ENCODE data around the gene ERC2.

The ERC2 gene

GRCh38 chr3:56001537-56001936 lies 466.7 kb downstream of the ERC2 start:
- no peak for DNase-seq (ENCODE audit: low read depth, low spot score)

DNA sequence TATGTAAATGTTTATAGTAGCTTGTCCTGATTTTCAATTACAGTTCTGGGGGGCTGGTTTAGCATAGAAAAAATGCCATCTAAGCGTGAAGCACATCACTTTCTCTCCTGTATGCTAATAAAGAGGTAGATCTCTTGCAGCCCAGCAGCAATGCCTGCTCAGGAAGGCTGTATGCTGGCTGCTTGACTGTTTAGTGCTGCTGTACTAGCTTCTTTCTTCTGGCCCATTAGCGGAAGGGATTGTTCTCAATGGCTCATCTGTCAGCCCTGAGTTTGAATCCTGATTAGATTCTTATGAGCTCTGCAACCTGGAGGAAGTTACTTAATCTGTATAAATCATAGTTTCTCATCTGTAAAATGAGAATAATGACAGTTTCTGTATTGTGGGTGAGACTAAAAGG lies 478.9 kb downstream of the ERC2 start:
- no peak for DNase-seq (ENCODE audit: low read depth, low spot score)

GRCh38 chr3:55988905-55989304 lies 479.4 kb downstream of the ERC2 start:
- DNase-seq (ENCODE audit: low read depth, low spot score), result no peak

DNA sequence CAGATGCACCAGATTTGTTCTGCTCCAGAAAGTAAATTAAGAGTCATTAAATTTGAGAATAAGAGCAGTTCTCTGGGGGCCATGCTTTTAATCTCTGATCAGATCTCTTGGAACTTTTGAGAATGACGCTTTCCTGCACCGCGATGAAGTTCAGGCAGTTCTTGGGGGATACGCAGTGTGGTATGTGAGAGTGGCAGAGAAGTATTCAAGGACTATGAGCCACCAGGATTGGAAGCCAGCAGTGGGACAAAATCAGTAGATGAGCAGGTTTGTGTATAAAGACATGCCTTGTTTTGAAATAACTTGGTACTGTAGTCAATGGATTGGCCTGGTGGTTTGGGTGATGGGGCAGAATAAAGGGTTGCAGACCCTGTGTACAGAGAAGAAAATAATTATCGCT lies 483.6 kb downstream of the ERC2 start:
- DNase-seq (ENCODE audit: low read depth, low spot score), result no peak

- no peak for DNase-seq (ENCODE audit: low read depth, low spot score)
Observed at GRCh38 chr3:55978953-55979352, 489.3 kb downstream of the ERC2 start.

GRCh38 chr3:55974421-55975165 lies 493.7 kb downstream of the ERC2 start:
- no peak for DNase-seq (ENCODE audit: low read depth, low spot score)

DNA sequence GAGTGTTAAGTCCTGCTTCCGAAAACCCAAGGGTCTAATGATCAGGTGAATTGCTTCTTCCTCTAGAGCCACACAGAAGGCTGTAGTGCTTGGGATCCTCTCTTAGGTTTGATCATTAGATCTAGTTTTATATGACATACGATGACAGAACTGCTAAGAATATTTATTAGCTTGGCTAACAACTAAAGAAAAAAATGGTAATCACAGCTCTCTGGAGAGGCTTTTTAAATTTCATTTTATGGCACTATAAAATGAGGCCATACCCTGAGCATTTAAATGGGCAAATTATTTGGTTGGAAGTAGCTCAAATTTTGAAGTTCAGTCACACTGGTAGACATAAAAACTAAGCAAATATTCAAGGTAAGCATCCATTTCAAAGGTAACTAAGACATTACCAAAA lies 498.6 kb downstream of the ERC2 start:
- no peak for DNase-seq (ENCODE audit: low read depth, low spot score)

DNA sequence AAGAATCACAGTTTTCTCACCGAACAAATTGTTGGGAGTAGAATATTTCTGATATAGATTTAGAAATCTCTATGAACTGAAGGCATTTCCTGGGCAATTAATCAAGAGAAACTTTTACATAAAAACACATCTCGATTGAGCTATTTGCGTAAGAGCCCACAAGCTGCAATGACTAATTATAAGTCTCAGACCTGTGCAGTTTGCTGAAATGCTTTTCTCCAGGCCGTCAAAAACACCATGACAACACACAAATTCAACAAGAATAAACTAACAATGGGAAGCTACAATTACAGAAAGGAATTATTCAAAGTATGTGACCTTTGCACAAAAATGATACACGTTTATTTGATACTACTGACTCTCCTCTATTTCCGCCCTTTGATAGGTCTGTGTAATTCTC lies 499.9 kb downstream of the ERC2 start:
- no peak for DNase-seq (ENCODE audit: low read depth, low spot score)

DNA sequence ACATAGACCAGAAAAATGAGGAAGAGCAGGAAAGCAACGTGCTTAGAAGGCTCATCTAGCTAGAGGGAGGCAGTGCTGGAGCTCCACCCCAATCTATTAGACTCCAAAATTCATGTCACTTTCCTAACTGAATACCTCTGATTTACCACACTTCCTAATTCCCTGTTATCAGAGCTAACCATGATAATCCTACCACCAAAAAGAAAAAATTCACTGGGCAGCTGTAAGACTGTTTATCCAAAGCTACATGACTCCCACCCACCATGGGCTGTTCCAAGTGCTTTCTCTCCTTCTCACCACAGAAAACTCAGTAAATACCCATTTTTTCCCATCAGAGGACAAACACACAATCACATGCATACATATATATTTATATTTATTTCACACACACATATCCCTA lies 501.7 kb downstream of the ERC2 start:
- no peak for DNase-seq (ENCODE audit: low read depth, low spot score)

GRCh38 chr3:55965776-55966175 lies 502.5 kb downstream of the ERC2 start:
- no peak for DNase-seq (ENCODE audit: low read depth, low spot score)

- DNase-seq (ENCODE audit: low read depth, low spot score), result no peak
Observed at GRCh38 chr3:55964491-55964985, 503.7 kb downstream of the ERC2 start.

- DNase-seq (ENCODE audit: low read depth, low spot score), result no peak
Observed at GRCh38 chr3:55963601-55964000, 504.7 kb downstream of the ERC2 start.

DNA sequence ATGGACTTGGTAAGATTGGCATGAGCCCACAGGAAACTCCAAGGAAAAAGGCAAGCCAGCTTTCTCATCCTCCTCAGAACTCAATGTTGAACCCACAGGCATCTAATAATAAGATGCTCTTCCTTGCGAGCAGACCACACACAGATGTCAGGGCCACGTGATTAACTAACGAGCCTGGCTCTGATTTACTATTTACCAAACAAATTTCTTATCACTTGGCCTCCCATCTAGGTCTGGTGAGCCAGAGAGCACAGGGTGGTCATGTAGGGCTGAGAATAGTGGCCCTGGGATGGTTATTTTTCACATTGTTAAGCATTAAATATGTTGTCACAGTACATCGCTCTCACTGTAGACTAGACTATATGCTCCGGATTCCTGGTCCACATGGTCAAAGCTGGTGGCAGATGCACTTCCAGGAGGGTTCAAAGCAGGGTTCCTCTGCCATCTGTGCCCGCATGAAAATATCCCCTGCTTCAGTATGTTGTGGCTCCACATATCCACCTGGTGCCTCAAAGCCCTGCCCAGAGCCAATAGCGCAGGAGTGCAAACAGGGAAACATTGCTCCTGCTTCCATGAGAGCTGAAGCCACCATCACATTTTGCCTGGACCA lies 508.7 kb downstream of the ERC2 start:
- no peak for DNase-seq (ENCODE audit: low read depth, low spot score)

GRCh38 chr3:55958605-55959004 lies 509.7 kb downstream of the ERC2 start:
- no peak for DNase-seq (ENCODE audit: low read depth, low spot score)

GRCh38 chr3:55955891-55956477 lies 512.3 kb downstream of the ERC2 start:
- DNase-seq (ENCODE audit: low read depth, low spot score), result no peak

DNA sequence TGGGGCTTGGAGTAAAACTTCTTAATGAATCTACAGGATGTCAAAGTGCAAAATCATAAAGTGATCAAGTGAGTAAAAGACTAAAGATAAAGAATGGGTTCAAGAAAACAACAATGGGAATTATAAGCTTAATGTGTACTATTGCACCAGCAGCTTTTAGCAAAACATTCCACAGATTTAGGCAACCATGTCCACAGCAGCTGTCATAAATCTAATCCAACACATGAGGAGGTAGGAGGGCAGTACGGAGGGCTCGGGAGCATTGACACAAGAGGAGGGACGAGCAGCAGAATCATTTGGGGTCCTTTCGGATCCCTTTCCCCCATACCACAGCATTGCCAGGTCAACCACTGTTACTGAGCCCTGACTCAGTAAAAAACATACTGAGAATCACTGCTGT lies 516.9 kb downstream of the ERC2 start:
- DNase-seq (ENCODE audit: low read depth, low spot score), result no peak

DNA sequence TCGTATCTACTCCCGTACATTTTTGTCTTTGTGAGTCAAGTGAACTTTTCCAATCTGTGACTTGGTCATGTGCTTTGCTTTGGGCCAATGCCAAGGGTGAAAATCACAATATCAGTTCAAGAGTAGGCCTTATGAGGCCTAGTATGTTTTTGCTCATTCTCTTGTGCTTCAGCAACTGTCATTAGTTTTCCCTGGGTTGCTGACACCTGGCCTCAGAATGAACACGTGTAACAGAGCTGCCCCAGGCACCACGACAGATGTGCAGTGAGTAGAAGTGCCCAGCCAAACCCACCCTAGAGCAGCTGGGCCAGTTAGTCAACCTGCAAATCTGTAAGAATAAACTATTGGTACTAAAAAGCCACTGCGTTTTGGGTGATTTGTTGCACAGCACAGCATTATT lies 520.9 kb downstream of the ERC2 start:
- DNase-seq (ENCODE audit: low read depth, low spot score), result no peak

- DNase-seq (ENCODE audit: low read depth, low spot score), result no peak
Observed at GRCh38 chr3:55946574-55947160, 521.6 kb downstream of the ERC2 start.

GRCh38 chr3:55942868-55943267 lies 525.4 kb downstream of the ERC2 start:
- DNase-seq (ENCODE audit: low read depth, low spot score), result no peak

DNA sequence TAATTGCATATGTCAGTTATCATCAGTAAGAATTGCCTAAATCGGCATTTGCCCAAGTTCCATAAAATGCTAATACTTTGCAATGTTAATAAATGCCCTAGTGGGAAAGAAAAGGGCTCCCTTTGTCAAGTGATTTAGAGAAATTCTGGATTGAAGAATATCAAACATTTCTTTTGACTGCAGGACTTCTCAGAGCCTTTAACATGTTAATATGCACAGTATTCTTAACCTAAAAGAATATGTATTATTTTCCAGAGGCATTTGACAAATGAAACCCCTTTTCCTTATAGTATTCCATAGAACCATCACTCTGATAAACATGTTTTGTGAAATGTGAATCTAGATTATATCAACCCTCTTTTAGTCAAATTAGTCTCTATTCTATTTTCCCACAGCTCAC lies 529.0 kb downstream of the ERC2 start:
- DNase-seq (ENCODE audit: low read depth, low spot score), result no peak

DNA sequence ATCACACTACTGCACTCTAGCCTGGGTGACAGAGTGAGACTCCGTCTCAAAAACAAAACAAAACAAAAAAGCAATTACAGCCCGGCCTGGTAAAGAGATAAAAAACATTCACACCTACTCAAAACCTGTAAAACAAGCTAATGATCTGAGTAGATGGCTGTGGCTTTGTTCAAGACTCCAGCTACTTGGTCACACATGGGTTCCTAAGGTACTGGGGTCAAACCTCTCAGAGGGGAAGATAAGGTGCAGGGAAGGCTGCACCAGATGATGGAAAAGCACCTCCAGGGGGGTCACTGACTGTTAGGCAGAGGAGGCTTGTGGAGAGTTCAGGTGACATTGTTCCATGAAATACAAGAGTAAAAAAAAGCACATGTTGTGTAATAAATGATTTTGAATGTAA lies 531.0 kb downstream of the ERC2 start:
- DNase-seq (ENCODE audit: low read depth, low spot score), result no peak

- DNase-seq (ENCODE audit: low read depth, low spot score), result no peak
Observed at GRCh38 chr3:55936549-55937052, 531.7 kb downstream of the ERC2 start.
